GM12801 (cell line): Measurements from ENCODE around the gene CASP9.

Experiments
- TF ChIP-seq, protein P1 (sequence below): IDR thresholded peaks from one replicate; pipeline ENCODE4 v1.5.1; 2011; ENCODE audit warnings: control low read depth; ENCODE audit not compliant: insufficient read length; ENCODE audit errors: extremely low read depth

The CASP9 gene

DNA sequence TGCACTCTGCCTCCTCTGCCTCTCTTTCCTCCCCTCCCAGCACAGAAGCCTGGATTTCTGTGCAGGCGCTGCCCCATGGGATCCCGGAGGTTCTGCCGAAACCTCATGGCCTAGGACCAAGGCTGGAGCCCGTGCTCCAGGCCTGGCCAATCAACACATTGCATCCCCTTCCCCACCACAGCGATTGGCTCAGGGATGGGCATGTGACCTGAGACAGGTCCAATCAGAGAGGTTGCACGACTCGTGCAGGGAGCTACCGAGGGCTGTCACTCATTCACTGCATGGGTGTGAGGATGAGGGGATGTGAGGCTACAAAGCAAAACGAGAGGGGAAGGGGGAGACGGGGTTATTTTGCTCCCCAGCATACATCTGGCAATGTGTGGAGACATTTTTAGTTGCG, 51.4 kb downstream of the CASP9 start:
- TF ChIP-seq, protein P1, sequence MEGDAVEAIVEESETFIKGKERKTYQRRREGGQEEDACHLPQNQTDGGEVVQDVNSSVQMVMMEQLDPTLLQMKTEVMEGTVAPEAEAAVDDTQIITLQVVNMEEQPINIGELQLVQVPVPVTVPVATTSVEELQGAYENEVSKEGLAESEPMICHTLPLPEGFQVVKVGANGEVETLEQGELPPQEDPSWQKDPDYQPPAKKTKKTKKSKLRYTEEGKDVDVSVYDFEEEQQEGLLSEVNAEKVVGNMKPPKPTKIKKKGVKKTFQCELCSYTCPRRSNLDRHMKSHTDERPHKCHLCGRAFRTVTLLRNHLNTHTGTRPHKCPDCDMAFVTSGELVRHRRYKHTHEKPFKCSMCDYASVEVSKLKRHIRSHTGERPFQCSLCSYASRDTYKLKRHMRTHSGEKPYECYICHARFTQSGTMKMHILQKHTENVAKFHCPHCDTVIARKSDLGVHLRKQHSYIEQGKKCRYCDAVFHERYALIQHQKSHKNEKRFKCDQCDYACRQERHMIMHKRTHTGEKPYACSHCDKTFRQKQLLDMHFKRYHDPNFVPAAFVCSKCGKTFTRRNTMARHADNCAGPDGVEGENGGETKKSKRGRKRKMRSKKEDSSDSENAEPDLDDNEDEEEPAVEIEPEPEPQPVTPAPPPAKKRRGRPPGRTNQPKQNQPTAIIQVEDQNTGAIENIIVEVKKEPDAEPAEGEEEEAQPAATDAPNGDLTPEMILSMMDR = no peak

DNA sequence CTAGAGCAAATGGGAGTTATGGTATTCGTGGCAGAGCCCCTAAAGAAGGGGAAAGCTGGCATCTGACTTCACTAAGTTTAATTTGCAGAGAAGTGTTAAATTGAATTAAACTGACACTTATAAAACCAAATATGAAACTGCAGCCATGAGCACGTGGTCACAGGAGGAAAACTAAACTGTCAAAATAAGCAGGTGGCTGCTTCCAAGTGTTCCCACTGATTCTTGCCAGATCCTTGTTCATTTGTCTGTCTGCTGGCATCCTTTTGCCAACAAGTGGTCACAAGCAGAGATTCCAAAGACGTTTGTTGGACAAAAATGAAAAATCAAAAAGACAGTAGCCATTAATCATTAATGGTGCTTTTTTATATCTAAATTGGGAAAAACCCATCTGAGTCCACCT, 54.7 kb downstream of the CASP9 start:
- TF ChIP-seq, protein P1 = no peak

DNA sequence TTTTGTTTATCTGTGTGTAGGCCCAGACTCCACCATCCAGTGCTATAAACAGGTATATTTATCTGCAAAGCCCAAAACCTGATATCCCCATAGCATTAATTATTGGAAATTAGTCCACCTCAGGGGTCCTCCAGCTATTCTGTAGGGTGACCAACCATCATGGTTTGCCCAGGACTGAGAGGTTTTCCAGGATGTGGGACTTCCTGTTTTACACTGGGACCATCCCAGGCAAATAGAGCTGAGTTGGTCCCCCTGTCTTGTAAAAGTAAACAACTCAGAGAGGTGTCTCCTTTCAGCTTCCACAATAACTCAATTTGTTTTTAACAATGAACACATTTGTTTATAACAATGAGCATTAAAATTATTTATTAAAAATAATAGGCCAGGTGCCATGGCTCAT, 55.9 kb downstream of the CASP9 start:
- TF ChIP-seq, protein P1 = no peak

DNA sequence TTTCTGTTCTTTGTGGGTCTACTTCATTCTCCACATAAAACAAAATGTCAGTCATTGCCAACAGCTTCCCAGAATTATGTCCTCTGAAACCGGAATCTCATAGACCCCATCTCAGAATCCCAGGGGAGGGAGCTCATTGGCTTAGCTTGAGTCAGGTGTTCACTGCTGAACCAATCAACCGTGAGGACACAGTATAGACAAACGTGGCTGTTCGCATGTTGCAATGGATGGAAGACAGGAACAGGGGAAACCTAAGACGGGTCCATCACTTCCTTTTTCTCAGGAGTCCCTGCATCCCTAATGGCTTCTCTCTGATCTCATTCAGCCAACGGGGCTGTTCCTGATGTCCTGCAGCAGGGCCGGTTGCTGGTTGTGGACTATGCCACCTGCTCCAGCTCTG, 58.3 kb downstream of the CASP9 start:
- TF ChIP-seq, protein P1 = no peak

DNA sequence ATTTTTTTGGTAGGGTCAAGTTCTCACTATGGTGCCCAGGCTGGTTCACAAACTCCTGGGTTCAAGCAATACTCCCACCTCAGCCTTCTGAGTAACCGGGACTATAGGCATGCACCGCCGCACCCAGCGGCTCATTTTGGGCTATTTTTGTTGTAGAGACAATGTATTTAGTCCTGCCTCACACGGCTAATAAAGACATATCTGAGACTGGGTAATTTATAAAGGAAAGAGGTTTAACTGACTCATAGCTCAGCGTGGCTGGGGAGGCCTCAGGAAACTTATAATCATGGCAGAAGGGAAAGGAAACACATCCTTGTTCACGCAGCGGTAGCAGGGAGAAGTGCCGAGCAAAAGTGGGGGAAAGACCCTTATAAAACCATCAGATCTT, 63.3 kb downstream of the CASP9 start:
- TF ChIP-seq, protein P1 = no peak

DNA sequence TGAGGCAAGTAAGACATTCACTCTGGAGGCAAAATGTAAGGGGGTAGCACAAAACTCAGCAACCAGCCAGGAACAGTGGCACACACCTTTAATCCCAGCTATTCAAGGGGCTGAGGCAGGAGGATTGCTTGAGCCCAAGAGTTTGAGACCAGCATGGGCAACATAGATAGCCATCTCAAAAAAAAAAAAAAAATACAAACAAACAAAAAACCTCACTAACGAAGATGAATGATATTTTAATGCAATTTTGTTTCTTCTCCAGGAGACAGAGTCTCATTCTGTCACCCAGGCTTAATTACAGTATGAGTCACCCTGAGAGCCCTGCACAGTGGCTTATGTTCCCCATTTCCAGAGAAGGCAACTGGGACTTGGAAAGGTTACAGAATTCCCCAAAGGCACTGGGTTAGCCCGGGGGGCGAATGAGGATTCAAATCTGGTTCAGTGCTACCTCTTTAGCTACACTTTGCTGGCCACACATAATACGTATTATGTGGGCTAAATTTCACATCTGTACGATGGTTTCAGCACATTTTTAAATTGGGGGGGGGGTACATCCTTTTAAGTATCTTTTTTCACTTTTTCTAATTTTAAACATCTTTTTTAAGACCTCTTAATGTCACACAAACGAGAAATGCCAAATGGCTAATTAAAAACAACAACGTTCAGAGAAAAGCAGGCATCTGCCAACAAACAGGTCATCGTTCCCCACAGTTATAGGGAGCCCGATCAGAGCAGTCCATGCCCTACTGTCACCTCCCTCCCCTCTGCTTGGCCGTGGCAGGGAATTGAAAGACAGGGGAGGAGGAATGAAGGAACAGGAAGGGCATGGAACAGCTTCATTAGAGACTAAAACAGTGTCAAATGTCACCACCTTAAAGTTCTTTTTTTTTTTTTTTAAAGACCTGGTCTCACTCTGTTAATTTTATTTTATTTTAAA, 64.0 kb downstream of the CASP9 start:
- TF ChIP-seq, protein P1 = no peak

DNA sequence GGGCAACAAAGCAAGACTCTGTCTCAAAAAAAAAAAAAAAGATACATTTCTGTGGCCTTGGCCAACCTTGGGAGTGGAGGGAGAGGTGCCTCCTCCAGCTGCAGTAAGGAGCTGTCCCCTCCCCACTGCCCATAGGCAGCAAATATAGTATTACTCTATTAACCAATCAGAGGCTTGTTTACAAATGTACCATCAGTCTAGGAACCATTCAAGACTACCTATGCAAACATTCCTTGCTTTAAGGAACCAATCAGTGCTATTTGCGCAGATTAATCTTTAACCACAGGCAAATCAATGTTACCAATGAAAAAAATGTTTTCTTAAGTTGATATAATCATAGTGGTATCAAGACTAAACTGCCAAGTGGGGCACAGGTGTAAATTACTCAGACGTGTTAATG, 66.4 kb downstream of the CASP9 start:
- TF ChIP-seq, protein P1 = no peak
